ENCODE data around the gene PIGU. TPM values are rescaled to one million over a fixed set of nuclear protein-coding genes. Genes with fewer than 3 reads are reported as not detected.

The PIGU gene
- total and polyA plus RNA-seq, 7 donors = 6.6 to 26.8 (median 11.1) TPM

GRCh38 chr20:34512266-34512954, 164.5 kb downstream of the PIGU start:
- 86 to 89% methylated on average over 4 of the region's 4 CpGs for WGBS, 2 donors
- H3K36me3 ChIP-seq = peaks cover 4 to 37% (median 8%) of the 10 kb centered on the region in 4 donors
- H3K4me3 ChIP-seq = no peak overlapping the region
- H3K27ac ChIP-seq = no peak overlapping the region
- intact Hi-C loops (cut with DNase I) = no loop called here
- peaks cover 0 to 21% (median 15%) of the 10 kb centered on the region in 4 donors for H3K4me1 ChIP-seq
- H3K27me3 ChIP-seq = no peaks in the 10 kb centered on the region
- no peaks in the 10 kb centered on the region for H3K9me3 ChIP-seq
- TF ChIP-seq EP300 (IDR thresholded peaks at IDR 0.05) (no peak), POLR2A (IDR thresholded peaks at IDR 0.05) (no peak), POLR2AphosphoS5 (IDR thresholded peaks at IDR 0.05) (no peak), CTCF (IDR thresholded peaks at IDR 0.05) (no peak)
- no peak for DNase-seq

- Histone ChIP-seq H3K27me3 (no peaks in the 10 kb centered on the region), H3K4me1 (peaks cover 0 to 16% (median 9%) of the 10 kb centered on the region in 4 donors), H3K4me3 (no peak overlapping the region), H3K36me3 (peaks cover 4 to 38% (median 8%) of the 10 kb centered on the region in 4 donors), H3K9me3 (no peaks in the 10 kb centered on the region), H3K27ac (no peak overlapping the region)
- DNase-seq = no peak
- TF ChIP-seq POLR2A (IDR thresholded peaks at IDR 0.05) (no peak), POLR2AphosphoS5 (IDR thresholded peaks at IDR 0.05) (no peak), CTCF (IDR thresholded peaks at IDR 0.05) (no peak), EP300 (IDR thresholded peaks at IDR 0.05) (no peak)
- intact Hi-C loops (cut with DNase I) = no loop called here
- WGBS, 2 donors = 50 to 79% methylated on average over 3 of the region's 3 CpGs
These were observed 165.0 kb downstream of the PIGU start for GRCh38 chr20:34511891-34512265.

- H3K36me3 ChIP-seq = peaks cover 4 to 51% (median 10%) of the 10 kb centered on the region in 4 donors
These were observed 166.3 kb downstream of the PIGU start for GRCh38 chr20:34510575-34510974.

More at GRCh38 chr20:34510575-34510974, 166.3 kb downstream of the PIGU start:
- intact Hi-C loops (cut with DNase I) = no loop called here
- Histone ChIP-seq H3K4me1 (peaks cover 0 to 11% (median 7%) of the 10 kb centered on the region in 4 donors), H3K27me3 (no peaks in the 10 kb centered on the region), H3K9me3 (no peaks in the 10 kb centered on the region), H3K27ac (no peak overlapping the region), H3K4me3 (no peak overlapping the region)
- no peak for DNase-seq
- 96 to 98% methylated on average over 1 of the region's 1 CpG for WGBS, 2 donors
- no peak for TF ChIP-seq POLR2AphosphoS5 (IDR thresholded peaks at IDR 0.05)
- no peak for TF ChIP-seq EP300 (IDR thresholded peaks at IDR 0.05)
- TF ChIP-seq POLR2A (IDR thresholded peaks at IDR 0.05) = no peak
- no peak for TF ChIP-seq CTCF (IDR thresholded peaks at IDR 0.05)

Small RNA genes lying within 50 kb of the gene (small RNA-seq; reads per million reads assigned to genes)
- 0 reads per million in 3 donors for gene AL118520.1
- 0 reads per million in 3 donors for gene RF00019

Other genes starting within 250 kb of the PIGU start
- 100 to 1,000 TPM; 148 to 181 (median 165) TPM for gene DYNLRB1, start 160.7 kb downstream of the PIGU start, total RNA-seq
- gene DYNLRB1, start 160.7 kb downstream of the PIGU start, polyA plus RNA-seq = 100 to 1,000 TPM; 149 to 259 (median 237) TPM
- 10 to 100 TPM; 51.0 to 88.1 (median 77.8) TPM for gene MAP1LC3A, start 118.4 kb downstream of the PIGU start, total RNA-seq
- gene MAP1LC3A, start 118.4 kb downstream of the PIGU start, polyA plus RNA-seq = 10 to 100 TPM; 45.5 to 47.9 (median 46.8) TPM
- gene TP53INP2, start 27.3 kb upstream of the PIGU start, total RNA-seq = 10 to 100 TPM; 11.5 to 30.4 (median 28.4) TPM
- gene TP53INP2, start 27.3 kb upstream of the PIGU start, polyA plus RNA-seq = 100 to 1,000 TPM in 1 of 3 donors, 10 to 100 TPM in 2; 38.8 to 252 (median 43.8) TPM
- gene NCOA6, start 148.6 kb upstream of the PIGU start, total RNA-seq = 10 to 100 TPM; 16.9 to 24.9 (median 20.4) TPM
- 10 to 100 TPM; 18.6 to 24.0 (median 21.8) TPM for gene NCOA6, start 148.6 kb upstream of the PIGU start, polyA plus RNA-seq
- gene GGT7, start 195.8 kb upstream of the PIGU start, total RNA-seq = 10 to 100 TPM in 3 of 4 donors, 1 to 10 TPM in 1; 9.6 to 23.8 (median 15.3) TPM
- 10 to 100 TPM in 1 of 3 donors, 1 to 10 TPM in 2; 1.8 to 12.4 (median 3.0) TPM for gene GGT7, start 195.8 kb upstream of the PIGU start, polyA plus RNA-seq
- 10 to 100 TPM; 29.7 to 70.1 (median 34.8) TPM for gene ACSS2, start 199.5 kb upstream of the PIGU start, total RNA-seq
- gene ACSS2, start 199.5 kb upstream of the PIGU start, polyA plus RNA-seq = 100 to 1,000 TPM; 170 to 232 (median 179) TPM